HepG2 (cell line): ENCODE measurements around the gene MCRIP2. TPM values are rescaled to one million over a fixed set of nuclear protein-coding genes. Genes with fewer than 3 reads are reported as not detected.

Experiments
- DNMT3B ChIP-seq: conservative IDR thresholded peaks from 2 replicates; pipeline ENCODE4 v1.6.1; 2016; ENCODE audit warnings: missing biosample characterization, control low read depth
- FOSL2 ChIP-seq: sonication (generic); formaldehyde crosslinking; IDR thresholded peaks from 2 replicates; pipeline ENCODE4 v1.4.0; 2020; ENCODE audit warnings: missing genetic modification reagents
- FOXA3 ChIP-seq: IDR thresholded peaks from 2 replicates; pipeline ENCODE4 v1.6.1; 2016; ENCODE audit warnings: missing genetic modification reagents, missing compliant biosample characterization
- HOXA3 ChIP-seq: sonication (generic); formaldehyde crosslinking; IDR thresholded peaks from 2 replicates; pipeline ENCODE4 v1.5.0; 2020; ENCODE audit warnings: missing genetic modification reagents
- KLF16 ChIP-seq, 2 experiments: sonication (generic) in 1 of 2; formaldehyde crosslinking in 1 of 2; IDR thresholded peaks; 2 replicates each; pipeline versions ENCODE4 v1.6.1 to v1.8.0; 2016 to 2023; ENCODE audit warnings: missing genetic modification reagents in 2 of 2, missing compliant biosample characterization in 1 of 2
- LCORL ChIP-seq, 2 experiments: fragments of 450-650 bp in 1 of 2; sonication (generic) in 1 of 2; formaldehyde crosslinking in 1 of 2; IDR thresholded peaks; 2 replicates each; pipeline versions ENCODE4 v1.5.0 to v1.6.1; 2017 to 2020; ENCODE audit warnings: antibody characterized with exemption in 1 of 2, missing genetic modification reagents in 1 of 2
- NR2F6 ChIP-seq, 2 experiments: IDR thresholded peaks; 2 replicates each; pipeline ENCODE4 v1.6.1; 2016; ENCODE audit warnings: antibody characterized with exemption in 1 of 2, mild to moderate bottlenecking in 1 of 2
- RFX1 ChIP-seq: fragments of 450-650 bp; IDR thresholded peaks from 2 replicates; pipeline ENCODE4 v1.6.1; 2017
- SNAI1 ChIP-seq: sonication (generic); formaldehyde crosslinking; IDR thresholded peaks from 2 replicates; pipeline ENCODE4 v1.5.0; 2020; ENCODE audit warnings: mild to moderate bottlenecking, missing genetic modification reagents, borderline replicate concordance
- SP2 ChIP-seq: sonication (generic); formaldehyde crosslinking; IDR thresholded peaks from 2 replicates; pipeline ENCODE4 v1.5.1; 2020; ENCODE audit warnings: mild to moderate bottlenecking, missing genetic modification reagents
- TARDBP ChIP-seq: sonication (generic); formaldehyde crosslinking; IDR thresholded peaks from 2 replicates; pipeline ENCODE4 v1.8.0; 2022; ENCODE audit warnings: mild to moderate bottlenecking, missing genetic modification reagents
- YY1 ChIP-seq: IDR thresholded peaks from 2 replicates; pipeline ENCODE4 v1.6.1; 2011; ENCODE audit warnings: low read length, low read depth, moderate library complexity, mild to moderate bottlenecking; ENCODE audit not compliant: insufficient read depth, insufficient replicate concordance
- ZMYM2 ChIP-seq: sonication (generic); formaldehyde crosslinking; IDR thresholded peaks from 2 replicates; pipeline ENCODE4 v1.8.0; 2022; ENCODE audit warnings: mild to moderate bottlenecking, missing genetic modification reagents
- ZNF333 ChIP-seq: sonication (generic); formaldehyde crosslinking; IDR thresholded peaks from 2 replicates; pipeline ENCODE4 v1.4.0; 2020; ENCODE audit warnings: mild to moderate bottlenecking, missing genetic modification reagents, borderline replicate concordance
- ZNF547 ChIP-seq: sonication (generic); formaldehyde crosslinking; IDR thresholded peaks from 2 replicates; pipeline ENCODE4 v1.5.1; 2020; ENCODE audit warnings: mild to moderate bottlenecking, missing genetic modification reagents
- ZNF703 ChIP-seq: sonication (generic); formaldehyde crosslinking; IDR thresholded peaks from 2 replicates; pipeline ENCODE4 v1.5.1; 2020; ENCODE audit warnings: missing genetic modification reagents, mild to moderate bottlenecking, moderate library complexity, borderline replicate concordance
- ZSCAN25 ChIP-seq: sonication (generic); formaldehyde crosslinking; IDR thresholded peaks from 2 replicates; pipeline ENCODE4 v1.8.0; 2022; ENCODE audit warnings: mild to moderate bottlenecking, missing genetic modification reagents
- polyA plus RNA-seq, 8 experiments: library from polyadenylated mRNA; depleted of rRNA in 3 of 8; stranded (reverse) in 7 of 8; unstranded in 1 of 8; fragments of >200 nt; fragmentation: Illumina TruSeq in 4 of 8; extraction: Trizol in 4 of 8; gene quantifications; 2 replicates each; pipeline versions ENCODE4 v1.2.1 to v1.2.3, GENCODE V29; 2011 to 2016; ENCODE audit warnings: low read depth in 4 of 8, missing spikeins in 1 of 8, mixed read lengths in 1 of 8; ENCODE audit not compliant: insufficient read depth in 1 of 8
- total RNA-seq, 5 experiments: library from RNA; depleted of rRNA; stranded (reverse); fragments of >200 nt; fragmentation: Illumina TruSeq; extraction: Trizol; gene quantifications; 2 replicates each; pipeline ENCODE4 v1.2.3, GENCODE V29; 2016; ENCODE audit warnings: low read depth in 1 of 5
- TF ChIP-seq, protein P1 (sequence below): IDR thresholded peaks from 2 replicates; pipeline ENCODE4 v1.6.1; 2018; ENCODE audit warnings: missing genetic modification reagents, mild to moderate bottlenecking, missing compliant biosample characterization
- TF ChIP-seq, protein P2 (sequence below): sonication (generic); formaldehyde crosslinking; IDR thresholded peaks from 2 replicates; pipeline ENCODE4 v1.5.0; 2020; ENCODE audit warnings: mild to moderate bottlenecking, missing genetic modification reagents, borderline replicate concordance
- TF ChIP-seq, protein P3 (sequence below): sonication (generic); formaldehyde crosslinking; IDR thresholded peaks from 2 replicates; pipeline ENCODE4; 2020; ENCODE audit warnings: missing genetic modification reagents, mild to moderate bottlenecking, borderline replicate concordance
- TF ChIP-seq, protein P4 (sequence below): IDR thresholded peaks from 2 replicates; pipeline ENCODE4 v1.6.1; 2016; ENCODE audit warnings: mild to moderate bottlenecking

MCRIP2 gene
- total and polyA plus RNA-seq, 2 of the 13 experiments (the other 11 are each of a cell fraction or from before 2014, with no cell fraction given), result 39.6 to 76.7 TPM

DNA sequence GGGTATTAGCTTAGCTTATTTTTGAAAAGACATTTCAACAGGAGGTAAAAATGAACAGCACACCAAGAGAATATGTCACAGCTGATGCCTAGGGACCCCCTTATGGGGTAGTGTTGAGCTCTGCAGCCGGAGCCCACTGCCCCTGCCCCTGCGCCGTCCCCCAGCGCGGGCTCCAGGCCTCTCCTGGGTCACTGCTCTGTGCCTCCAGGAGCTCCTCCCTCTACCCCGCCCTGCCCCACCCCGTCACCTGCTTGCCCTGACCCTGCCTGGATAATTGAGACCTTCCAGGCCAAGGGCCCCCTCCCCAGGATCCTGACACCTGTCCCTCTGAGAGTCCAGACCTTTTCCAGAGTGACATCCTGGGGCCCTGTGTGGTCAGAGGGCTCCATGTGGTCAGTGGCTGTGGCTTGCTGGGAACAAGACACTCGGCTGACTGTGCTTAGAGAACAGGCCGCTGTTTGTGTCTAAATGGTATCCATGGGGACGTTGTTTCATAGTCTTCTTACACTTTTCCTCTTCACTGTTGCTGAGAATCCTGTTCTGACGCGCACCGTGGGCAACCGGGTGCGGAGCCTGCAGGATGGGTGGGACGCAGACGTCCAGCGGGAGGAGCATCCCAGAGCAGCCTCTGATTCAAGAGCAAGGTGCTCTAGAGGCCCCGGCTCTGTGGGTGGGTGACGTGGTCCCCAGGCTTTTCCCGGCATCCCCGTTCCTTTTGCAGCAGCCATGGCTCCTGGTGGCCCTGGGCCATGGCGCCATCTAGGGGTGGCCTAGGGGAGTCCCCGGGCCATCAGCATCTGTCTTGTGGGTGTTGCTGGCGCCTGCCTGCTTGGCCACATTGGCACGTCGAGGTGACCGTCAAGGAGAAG is 30.9 kb upstream of the MCRIP2 start (continued):
- peak; percentile 74 for TF ChIP-seq YY1
- TF ChIP-seq SP2 (CRISPR knock-in tag), result no peak
- TF ChIP-seq, protein P1, sequence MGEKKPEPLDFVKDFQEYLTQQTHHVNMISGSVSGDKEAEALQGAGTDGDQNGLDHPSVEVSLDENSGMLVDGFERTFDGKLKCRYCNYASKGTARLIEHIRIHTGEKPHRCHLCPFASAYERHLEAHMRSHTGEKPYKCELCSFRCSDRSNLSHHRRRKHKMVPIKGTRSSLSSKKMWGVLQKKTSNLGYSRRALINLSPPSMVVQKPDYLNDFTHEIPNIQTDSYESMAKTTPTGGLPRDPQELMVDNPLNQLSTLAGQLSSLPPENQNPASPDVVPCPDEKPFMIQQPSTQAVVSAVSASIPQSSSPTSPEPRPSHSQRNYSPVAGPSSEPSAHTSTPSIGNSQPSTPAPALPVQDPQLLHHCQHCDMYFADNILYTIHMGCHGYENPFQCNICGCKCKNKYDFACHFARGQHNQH (CRISPR knock-in tag), result peak; percentile 57; the same call in 1 of the 2 replicates
- peak; percentile 27; the same call in 1 of the 2 replicates for TF ChIP-seq NR2F6 (IDR thresholded peaks at IDR 0.05)
- peak; percentile 31; the same call in 1 of the 2 replicates for TF ChIP-seq NR2F6 (CRISPR knock-in tag; IDR thresholded peaks at IDR 0.05)
- TF ChIP-seq ZSCAN25 (CRISPR knock-in tag), result peak; percentile 38; the same call in 1 of the 2 replicates
- peak; percentile 61; the same call in 1 of the 2 replicates for TF ChIP-seq HOXA3
- TF ChIP-seq ZNF333 (CRISPR knock-in tag), result no peak
- TF ChIP-seq TARDBP (CRISPR knock-in tag), result peak; percentile 78
- no peak for TF ChIP-seq ZNF703 (CRISPR knock-in tag)
- TF ChIP-seq, protein P2, sequence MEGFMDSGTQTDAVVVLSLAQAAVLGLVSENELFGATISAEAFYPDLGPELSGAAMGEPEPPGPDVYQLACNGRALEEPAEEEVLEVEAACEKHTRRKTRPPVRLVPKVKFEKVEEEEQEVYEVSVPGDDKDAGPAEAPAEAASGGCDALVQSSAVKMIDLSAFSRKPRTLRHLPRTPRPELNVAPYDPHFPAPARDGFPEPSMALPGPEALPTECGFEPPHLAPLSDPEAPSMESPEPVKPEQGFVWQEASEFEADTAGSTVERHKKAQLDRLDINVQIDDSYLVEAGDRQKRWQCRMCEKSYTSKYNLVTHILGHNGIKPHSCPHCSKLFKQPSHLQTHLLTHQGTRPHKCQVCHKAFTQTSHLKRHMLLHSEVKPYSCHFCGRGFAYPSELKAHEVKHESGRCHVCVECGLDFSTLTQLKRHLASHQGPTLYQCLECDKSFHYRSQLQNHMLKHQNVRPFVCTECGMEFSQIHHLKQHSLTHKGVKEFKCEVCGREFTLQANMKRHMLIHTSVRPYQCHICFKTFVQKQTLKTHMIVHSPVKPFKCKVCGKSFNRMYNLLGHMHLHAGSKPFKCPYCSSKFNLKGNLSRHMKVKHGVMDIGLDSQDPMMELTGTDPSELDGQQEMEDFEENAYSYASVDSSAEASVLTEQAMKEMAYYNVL (CRISPR knock-in tag), result peak; percentile 52; the same call in 1 of the 2 replicates
- no peak for TF ChIP-seq ZMYM2 (CRISPR knock-in tag)
- TF ChIP-seq RFX1, result peak; percentile 24; the same call in 1 of the 2 replicates
- 0 out of 2 replicates have a peak, but pooled peaks have one; percentile 28 for TF ChIP-seq ZNF547 (CRISPR knock-in tag)
- TF ChIP-seq KLF16 (CRISPR knock-in tag; IDR thresholded peaks at IDR 0.05), result peak in 1 of 2 experiments; percentile 39; a peak in 1 of 4 replicates
- TF ChIP-seq, protein P3, sequence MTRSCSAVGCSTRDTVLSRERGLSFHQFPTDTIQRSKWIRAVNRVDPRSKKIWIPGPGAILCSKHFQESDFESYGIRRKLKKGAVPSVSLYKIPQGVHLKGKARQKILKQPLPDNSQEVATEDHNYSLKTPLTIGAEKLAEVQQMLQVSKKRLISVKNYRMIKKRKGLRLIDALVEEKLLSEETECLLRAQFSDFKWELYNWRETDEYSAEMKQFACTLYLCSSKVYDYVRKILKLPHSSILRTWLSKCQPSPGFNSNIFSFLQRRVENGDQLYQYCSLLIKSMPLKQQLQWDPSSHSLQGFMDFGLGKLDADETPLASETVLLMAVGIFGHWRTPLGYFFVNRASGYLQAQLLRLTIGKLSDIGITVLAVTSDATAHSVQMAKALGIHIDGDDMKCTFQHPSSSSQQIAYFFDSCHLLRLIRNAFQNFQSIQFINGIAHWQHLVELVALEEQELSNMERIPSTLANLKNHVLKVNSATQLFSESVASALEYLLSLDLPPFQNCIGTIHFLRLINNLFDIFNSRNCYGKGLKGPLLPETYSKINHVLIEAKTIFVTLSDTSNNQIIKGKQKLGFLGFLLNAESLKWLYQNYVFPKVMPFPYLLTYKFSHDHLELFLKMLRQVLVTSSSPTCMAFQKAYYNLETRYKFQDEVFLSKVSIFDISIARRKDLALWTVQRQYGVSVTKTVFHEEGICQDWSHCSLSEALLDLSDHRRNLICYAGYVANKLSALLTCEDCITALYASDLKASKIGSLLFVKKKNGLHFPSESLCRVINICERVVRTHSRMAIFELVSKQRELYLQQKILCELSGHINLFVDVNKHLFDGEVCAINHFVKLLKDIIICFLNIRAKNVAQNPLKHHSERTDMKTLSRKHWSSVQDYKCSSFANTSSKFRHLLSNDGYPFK (CRISPR knock-in tag), result 0 out of 2 replicates have a peak, but pooled peaks have one; percentile 33
- TF ChIP-seq, protein P4, sequence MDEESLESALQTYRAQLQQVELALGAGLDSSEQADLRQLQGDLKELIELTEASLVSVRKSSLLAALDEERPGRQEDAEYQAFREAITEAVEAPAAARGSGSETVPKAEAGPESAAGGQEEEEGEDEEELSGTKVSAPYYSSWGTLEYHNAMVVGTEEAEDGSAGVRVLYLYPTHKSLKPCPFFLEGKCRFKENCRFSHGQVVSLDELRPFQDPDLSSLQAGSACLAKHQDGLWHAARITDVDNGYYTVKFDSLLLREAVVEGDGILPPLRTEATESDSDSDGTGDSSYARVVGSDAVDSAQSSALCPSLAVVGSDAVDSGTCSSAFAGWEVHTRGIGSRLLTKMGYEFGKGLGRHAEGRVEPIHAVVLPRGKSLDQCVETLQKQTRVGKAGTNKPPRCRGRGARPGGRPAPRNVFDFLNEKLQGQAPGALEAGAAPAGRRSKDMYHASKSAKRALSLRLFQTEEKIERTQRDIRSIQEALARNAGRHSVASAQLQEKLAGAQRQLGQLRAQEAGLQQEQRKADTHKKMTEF, result 0 out of 2 replicates have a peak, but pooled peaks have one; percentile 26
- TF ChIP-seq FOSL2, result peak; percentile 53
- TF ChIP-seq SNAI1 (CRISPR knock-in tag), result 0 out of 2 replicates have a peak, but pooled peaks have one; percentile 35
- TF ChIP-seq FOXA3 (CRISPR knock-in tag), result 0 out of 2 replicates have a peak, but pooled peaks have one; percentile 18
- no peak for TF ChIP-seq LCORL (IDR thresholded peaks at IDR 0.05)
- TF ChIP-seq LCORL (CRISPR knock-in tag; IDR thresholded peaks at IDR 0.05), result peak; percentile 32; the same call in 1 of the 2 replicates
- no peak for TF ChIP-seq DNMT3B (CRISPR knock-in tag)
